Measurements from ENCODE around the gene COL21A1. TPM values are rescaled to one million over a fixed set of nuclear protein-coding genes. Genes with fewer than 3 reads are reported as not detected.

The COL21A1 gene
- total RNA-seq, 4 donors from 2014 or later, result 4.2 to 15.2 (median 4.9) TPM

GRCh38 chr6:56158571-56158970 lies 88.8 kb downstream of the COL21A1 start:
- no peaks in the 10 kb centered on the region for H3K4me1 ChIP-seq
- WGBS, result 67% methylated on average over 2 of the region's 2 CpGs
- TF ChIP-seq POLR2A (IDR thresholded peaks at IDR 0.05) (no peak), POLR2AphosphoS5 (IDR thresholded peaks at IDR 0.05) (no peak)

GRCh38 chr6:56156643-56157042 lies 90.7 kb downstream of the COL21A1 start:
- WGBS, result 87% methylated on average over 2 of the region's 2 CpGs
- H3K4me3 ChIP-seq, result no peak overlapping the region
- H3K9me3 ChIP-seq, result no peaks in the 10 kb centered on the region
- H3K36me3 ChIP-seq, result no peaks in the 10 kb centered on the region
- no peak overlapping the region for H3K27ac ChIP-seq
- no peaks in the 10 kb centered on the region for H3K27me3 ChIP-seq
- DNase-seq (ENCODE audit: low spot score in 2 of 2), result no peak
- no peaks in the 10 kb centered on the region for H3K4me1 ChIP-seq
- TF ChIP-seq EP300 (IDR thresholded peaks at IDR 0.05) (no peak), POLR2AphosphoS5 (IDR thresholded peaks at IDR 0.05) (no peak), POLR2A (IDR thresholded peaks at IDR 0.05) (no peak)
- TF ChIP-seq, protein P1, sequence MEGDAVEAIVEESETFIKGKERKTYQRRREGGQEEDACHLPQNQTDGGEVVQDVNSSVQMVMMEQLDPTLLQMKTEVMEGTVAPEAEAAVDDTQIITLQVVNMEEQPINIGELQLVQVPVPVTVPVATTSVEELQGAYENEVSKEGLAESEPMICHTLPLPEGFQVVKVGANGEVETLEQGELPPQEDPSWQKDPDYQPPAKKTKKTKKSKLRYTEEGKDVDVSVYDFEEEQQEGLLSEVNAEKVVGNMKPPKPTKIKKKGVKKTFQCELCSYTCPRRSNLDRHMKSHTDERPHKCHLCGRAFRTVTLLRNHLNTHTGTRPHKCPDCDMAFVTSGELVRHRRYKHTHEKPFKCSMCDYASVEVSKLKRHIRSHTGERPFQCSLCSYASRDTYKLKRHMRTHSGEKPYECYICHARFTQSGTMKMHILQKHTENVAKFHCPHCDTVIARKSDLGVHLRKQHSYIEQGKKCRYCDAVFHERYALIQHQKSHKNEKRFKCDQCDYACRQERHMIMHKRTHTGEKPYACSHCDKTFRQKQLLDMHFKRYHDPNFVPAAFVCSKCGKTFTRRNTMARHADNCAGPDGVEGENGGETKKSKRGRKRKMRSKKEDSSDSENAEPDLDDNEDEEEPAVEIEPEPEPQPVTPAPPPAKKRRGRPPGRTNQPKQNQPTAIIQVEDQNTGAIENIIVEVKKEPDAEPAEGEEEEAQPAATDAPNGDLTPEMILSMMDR (IDR thresholded peaks at IDR 0.05), result no peak

More at GRCh38 chr6:56158571-56158970, 88.8 kb downstream of the COL21A1 start:
- H3K36me3 ChIP-seq, result no peaks in the 10 kb centered on the region
- no peaks in the 10 kb centered on the region for H3K9me3 ChIP-seq
- no peak overlapping the region for H3K4me3 ChIP-seq
- no peak overlapping the region for H3K27ac ChIP-seq
- H3K27me3 ChIP-seq, result no peaks in the 10 kb centered on the region
- no peak for DNase-seq (ENCODE audit: low spot score in 2 of 2)

DNA sequence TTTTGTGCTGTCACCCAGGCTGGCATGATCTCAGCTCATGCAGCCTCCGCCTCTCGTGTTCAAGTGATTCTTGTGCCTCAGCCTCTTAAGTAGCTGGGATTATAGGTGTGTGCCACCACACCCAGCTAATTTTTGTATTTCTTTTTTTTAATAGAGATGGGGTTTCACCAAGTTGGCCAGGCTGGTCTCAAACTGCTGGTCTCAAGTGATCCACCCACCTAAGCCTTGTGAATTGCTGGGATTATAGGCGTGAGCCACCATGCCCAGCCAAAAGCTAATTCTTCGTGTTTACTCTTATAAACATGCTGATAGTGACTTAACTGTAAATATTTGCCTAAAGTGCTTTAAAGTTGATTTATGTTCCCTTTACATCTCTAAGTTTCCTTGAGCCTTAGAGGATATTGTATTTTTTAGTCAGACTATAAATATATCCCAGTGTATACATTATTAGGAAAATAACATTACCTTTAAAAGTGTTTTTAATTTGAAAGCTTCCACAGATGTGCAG lies 91.7 kb downstream of the COL21A1 start:
- WGBS, result 95% methylated on average over 4 of the region's 4 CpGs

GRCh38 chr6:56154076-56154475 lies 93.3 kb downstream of the COL21A1 start:
- H3K9me3 ChIP-seq, result no peaks in the 10 kb centered on the region
- TF ChIP-seq POLR2A (IDR thresholded peaks at IDR 0.05) (no peak), EP300 (IDR thresholded peaks at IDR 0.05) (no peak), POLR2AphosphoS5 (IDR thresholded peaks at IDR 0.05) (no peak)
- TF ChIP-seq, protein P1 (IDR thresholded peaks at IDR 0.05), result no peak
- no peak overlapping the region for H3K27ac ChIP-seq
- H3K4me1 ChIP-seq, result no peaks in the 10 kb centered on the region
- no peak for DNase-seq (ENCODE audit: low spot score in 2 of 2)
- no peaks in the 10 kb centered on the region for H3K36me3 ChIP-seq
- H3K27me3 ChIP-seq, result no peaks in the 10 kb centered on the region
- no peak overlapping the region for H3K4me3 ChIP-seq

More for the DNA sequence above, 91.7 kb downstream of the COL21A1 start:
- no peak overlapping the region for H3K27ac ChIP-seq
- no peak overlapping the region for H3K4me3 ChIP-seq
- DNase-seq (ENCODE audit: low spot score in 2 of 2), result no peak
- H3K36me3 ChIP-seq, result no peaks in the 10 kb centered on the region
- H3K27me3 ChIP-seq, result no peaks in the 10 kb centered on the region
- no peaks in the 10 kb centered on the region for H3K9me3 ChIP-seq
- H3K4me1 ChIP-seq, result no peaks in the 10 kb centered on the region
- TF ChIP-seq, protein P1 (IDR thresholded peaks at IDR 0.05), result no peak
- no peak for TF ChIP-seq POLR2A (IDR thresholded peaks at IDR 0.05)
- TF ChIP-seq EP300 (IDR thresholded peaks at IDR 0.05), result no peak
- TF ChIP-seq POLR2AphosphoS5 (IDR thresholded peaks at IDR 0.05), result no peak

GRCh38 chr6:56152611-56153010 lies 94.8 kb downstream of the COL21A1 start:
- Histone ChIP-seq H3K9me3 (no peaks in the 10 kb centered on the region), H3K4me3 (no peak overlapping the region), H3K27ac (no peak overlapping the region), H3K27me3 (no peaks in the 10 kb centered on the region), H3K36me3 (no peaks in the 10 kb centered on the region), H3K4me1 (no peaks in the 10 kb centered on the region)
- no peak for TF ChIP-seq EP300 (IDR thresholded peaks at IDR 0.05)
- WGBS, result 94% methylated on average over 1 of the region's 1 CpG
- DNase-seq (ENCODE audit: low spot score in 2 of 2), result no peak

DNA sequence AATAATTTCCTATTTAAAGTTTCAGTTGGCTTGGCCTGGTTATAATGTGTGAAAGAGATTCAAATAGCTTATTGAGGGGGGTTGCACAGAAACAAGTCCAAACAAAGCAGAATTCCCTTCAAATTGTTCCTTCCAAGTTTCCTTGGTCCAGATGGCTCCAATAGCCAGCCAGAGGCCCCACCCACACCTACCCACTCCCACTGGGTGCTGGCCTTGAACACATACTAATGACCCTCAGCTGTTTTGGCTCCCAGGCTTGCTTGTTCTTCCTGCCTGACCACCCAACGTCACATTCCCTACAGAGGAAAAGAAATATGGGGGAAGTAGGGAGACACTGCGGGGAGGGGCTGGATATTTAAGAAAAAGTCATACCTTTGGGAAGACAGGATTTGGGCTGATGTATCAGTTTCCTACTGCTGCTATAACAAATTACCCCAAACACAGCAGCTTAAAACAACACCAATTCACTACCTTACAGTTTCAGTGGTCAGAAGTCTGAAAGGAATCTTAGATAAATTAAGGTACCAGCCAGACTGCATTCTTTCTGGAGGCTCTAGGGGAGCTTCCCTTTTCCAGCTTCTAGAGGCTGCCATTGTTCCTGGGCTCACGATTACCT lies 95.7 kb downstream of the COL21A1 start:
- Histone ChIP-seq H3K27ac (no peak overlapping the region), H3K9me3 (no peaks in the 10 kb centered on the region), H3K36me3 (no peaks in the 10 kb centered on the region), H3K27me3 (no peaks in the 10 kb centered on the region), H3K4me1 (no peaks in the 10 kb centered on the region), H3K4me3 (no peak overlapping the region)
- no peak for DNase-seq (ENCODE audit: low spot score in 2 of 2)
- 63% methylated on average over 3 of the region's 3 CpGs for WGBS
- TF ChIP-seq POLR2AphosphoS5 (IDR thresholded peaks at IDR 0.05) (no peak), POLR2A (IDR thresholded peaks at IDR 0.05) (no peak), EP300 (IDR thresholded peaks at IDR 0.05) (no peak)
- TF ChIP-seq, protein P1 (IDR thresholded peaks at IDR 0.05), result no peak
